Cerebellar cortex (tissue), 1 donor: ENCODE data around the gene FBXO38.
A peak's percentile ranks its signal among the peaks of the same experiment; 100 is the strongest.

Source experiments
- DNase-seq: peaks from one replicate; pipeline ENCODE4 v3.0.0-alpha.2; 2015; ENCODE audit warnings: low spot score

FBXO38 gene

GRCh38 chr5:148477429-148477828 is 93.7 kb downstream of the FBXO38 start:
- DNase-seq: no peak

GRCh38 chr5:148482196-148482595 is 98.4 kb downstream of the FBXO38 start:
- no peak for DNase-seq

GRCh38 chr5:148482697-148483462 is 99.1 kb downstream of the FBXO38 start:
- DNase-seq: peak; percentile 38

DNA sequence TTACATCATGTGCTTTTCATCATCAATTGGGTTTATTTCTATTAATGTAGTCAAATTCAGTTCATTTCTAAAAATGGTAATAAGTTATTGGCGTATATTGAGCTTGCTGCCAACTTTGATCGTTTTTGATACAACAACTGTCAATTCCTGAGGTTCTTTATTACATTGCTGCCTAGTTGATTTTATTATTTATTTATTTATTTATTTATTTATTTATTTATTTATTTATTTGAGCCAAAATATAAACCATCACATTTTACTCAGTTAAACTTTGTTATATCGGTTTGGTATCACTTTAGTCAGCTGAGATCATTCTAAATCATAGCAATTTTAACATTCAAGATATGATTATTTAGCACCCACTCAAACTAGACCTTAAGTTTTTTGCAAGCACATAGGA is 100.0 kb downstream of the FBXO38 start:
- DNase-seq: no peak

DNA sequence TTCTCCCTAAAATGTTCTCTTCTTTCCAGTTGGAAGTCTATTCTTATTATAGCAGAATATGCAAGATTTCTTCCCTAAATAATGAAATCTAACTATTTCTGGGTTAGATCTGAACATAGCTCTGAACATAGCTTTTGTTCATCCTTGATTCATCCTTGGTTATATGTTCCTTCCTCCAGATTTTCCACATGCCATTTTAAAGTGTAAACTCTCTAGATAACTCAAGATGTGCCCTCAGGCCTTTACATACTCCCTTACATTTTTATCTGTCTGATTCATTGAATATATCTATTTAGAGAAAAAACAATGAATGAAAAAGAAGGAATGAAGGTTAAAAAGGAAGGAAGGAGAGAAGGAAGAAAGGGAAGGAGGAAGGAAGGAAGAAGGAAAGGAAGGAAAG is 100.9 kb downstream of the FBXO38 start:
- DNase-seq: no peak

DNA sequence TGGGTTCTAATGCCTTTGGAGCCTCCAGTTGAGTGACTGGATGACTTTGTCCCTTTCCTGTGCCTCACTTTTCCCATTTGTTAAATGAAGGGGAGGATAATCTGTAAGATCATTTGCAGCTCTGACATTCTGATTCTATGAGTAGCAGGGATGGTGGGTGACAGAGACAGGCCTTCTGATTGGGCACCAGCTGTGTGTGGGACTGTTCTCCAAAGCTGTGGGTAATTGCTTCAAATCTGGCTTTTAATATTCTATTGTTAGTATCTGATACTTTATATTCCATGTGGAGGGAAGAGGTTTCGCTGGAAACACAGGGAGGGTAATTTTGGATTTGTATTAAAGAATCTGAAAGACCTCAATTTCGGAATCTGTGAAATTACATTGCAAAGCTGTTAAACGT is 102.7 kb downstream of the FBXO38 start:
- DNase-seq: no peak

DNA sequence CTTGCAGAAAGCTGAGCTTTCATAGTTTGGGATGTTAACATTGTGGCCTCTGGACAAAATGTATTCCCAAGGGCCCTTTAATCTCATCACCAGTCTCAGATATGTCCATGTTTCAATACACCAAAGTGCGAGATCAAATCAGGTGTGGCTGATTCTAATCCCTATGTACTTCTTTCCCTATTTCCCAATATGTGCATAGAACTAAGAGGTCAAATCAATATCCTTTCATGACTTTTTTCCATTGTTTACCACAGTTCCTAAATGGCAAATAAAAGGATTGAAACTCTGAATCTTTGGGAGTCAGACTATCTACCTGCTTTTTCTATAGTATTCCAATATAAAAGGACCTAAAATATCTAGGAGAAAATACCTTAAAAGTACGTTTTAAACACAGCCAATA is 105.0 kb downstream of the FBXO38 start:
- DNase-seq: no peak

- DNase-seq: peak; percentile 25
Measured at GRCh38 chr5:148491015-148491792, 107.4 kb downstream of the FBXO38 start.

- no peak for DNase-seq
Measured at GRCh38 chr5:148491793-148492184, 108.0 kb downstream of the FBXO38 start.

GRCh38 chr5:148492351-148492750 is 108.6 kb downstream of the FBXO38 start:
- no peak for DNase-seq
